A172 (cell line): ENCODE results near the gene SLC2A1. TPM values are rescaled to one million over a fixed set of nuclear protein-coding genes. Genes with fewer than 3 reads are reported as not detected.

ENCODE experiments used
- DNase-seq: peaks from one replicate; pipeline ENCODE4 v3.0.0-alpha.2; 2015; ENCODE audit warnings: low spot score
- total RNA-seq: library from RNA; depleted of rRNA; stranded (reverse); fragments of >200 nt; shearing (Covaris generic); gene quantifications from 2 replicates; pipeline ENCODE4 v1.2.3, GENCODE V29; 2014

SLC2A1 gene
- total RNA-seq, 1 experiment from 2014 or later, result 164 TPM

DNA sequence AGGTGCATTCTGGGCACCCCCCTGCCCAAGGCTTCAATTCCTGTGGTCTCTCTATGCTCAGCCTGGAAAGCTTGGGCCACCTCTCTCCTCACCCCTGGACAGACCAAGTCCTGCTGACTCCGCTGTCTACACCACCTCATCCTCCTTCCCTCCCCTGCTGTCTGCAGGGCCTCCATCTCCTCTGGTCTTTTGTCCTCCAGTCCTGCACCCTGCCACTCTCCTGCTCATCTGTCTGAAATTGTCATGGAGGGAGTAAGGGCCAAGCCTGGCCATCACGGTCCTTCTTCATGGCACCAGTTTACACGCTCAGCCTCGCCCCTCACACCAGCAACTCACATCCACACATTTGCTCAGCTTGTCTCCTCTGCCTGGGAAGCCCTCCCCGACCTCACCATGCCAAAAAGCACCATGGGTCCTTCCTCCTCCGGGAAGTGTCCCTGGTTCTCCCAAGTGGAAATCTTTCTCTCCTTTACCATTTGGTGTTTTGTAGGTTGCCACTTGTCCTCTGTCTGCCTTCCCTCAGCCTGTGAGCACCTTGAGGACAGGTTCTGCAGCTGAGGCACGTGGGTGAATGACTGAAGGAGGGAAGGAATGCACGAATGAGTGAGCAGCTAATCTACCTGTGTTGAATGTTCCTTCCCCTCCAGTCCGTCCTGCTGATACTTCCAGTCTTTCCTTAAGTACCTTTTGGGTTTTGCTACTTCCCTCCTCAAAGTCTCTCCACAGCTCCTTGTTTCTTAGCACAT, 2.1 kb upstream of the SLC2A1 start:
- DNase-seq, result no peak

DNA sequence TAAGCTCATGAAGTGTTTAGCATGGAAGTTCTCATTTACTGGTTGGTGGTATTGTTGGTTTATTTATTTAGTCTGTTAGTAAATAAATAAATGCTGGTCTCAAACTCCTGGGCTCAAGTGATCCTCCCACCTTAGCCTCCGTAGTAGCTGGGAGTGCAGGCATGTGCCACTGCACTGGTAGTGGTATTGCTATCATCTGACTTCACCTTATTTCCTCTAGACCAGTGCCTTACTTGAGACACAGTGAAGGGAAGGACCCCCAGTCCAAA, 1.4 kb upstream of the SLC2A1 start:
- no peak for DNase-seq

DNA sequence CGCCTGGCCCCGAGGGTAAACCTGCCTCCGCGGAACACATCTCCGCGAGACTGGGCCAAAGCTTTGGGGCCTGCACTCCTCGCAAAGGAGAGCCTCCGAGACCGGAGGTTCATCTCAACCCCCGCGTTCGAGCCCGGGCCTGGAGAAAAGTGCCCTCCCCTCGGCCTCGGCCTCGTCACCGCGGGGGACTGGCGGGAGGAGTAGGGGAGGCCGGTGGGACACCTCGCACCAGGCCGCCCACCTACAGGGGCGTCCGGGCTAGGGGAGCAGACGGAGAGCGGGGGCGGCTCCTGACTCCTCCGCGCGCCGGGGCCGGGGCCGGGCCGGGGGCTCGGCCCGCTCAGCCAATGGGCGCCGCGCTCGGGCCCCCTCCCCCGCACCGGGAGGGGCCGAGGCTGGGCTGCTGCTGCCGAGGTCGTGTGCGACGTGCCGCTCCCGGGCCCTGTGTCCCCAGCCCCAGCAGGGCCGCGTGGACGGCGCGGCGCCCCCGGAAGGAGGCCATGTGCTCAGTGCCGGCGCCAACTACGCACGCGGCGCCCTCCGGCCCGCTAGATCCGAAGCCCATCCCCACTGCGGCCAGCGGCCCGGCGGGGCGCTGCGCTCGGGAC, 684 bp downstream of the SLC2A1 start:
- DNase-seq, result no peak

DNA sequence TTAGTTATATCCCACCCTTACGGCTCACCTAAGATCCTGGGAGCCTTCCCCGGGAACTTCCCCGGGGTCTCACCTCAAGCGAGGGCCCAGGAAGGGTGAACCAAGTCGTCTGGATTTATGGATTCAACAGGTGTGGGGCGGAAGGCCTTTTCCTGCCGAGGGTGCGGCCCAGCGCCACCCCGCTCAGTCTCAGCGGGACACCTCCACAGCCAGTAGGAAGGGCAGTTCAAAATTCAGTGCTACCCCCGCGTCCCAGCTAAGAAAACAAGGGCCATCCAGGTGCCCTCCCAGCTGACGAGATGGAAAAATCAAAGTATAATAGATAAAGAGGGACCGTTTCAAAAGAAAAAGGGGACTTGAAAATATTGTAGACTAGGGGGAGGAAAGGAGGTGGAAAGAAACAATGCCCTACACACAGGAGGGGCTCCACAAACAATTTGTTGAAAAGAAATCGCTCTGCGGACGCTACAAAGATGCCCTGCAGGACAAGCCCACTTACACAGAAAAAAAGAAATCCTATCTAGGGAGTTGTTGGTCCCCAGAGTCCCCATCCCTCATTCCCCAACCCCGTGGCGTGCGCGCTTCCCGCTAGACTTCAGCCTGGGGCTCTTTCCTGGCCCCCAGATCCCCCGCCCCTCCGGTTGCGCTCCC, 1.3 kb downstream of the SLC2A1 start:
- no peak for DNase-seq

DNA sequence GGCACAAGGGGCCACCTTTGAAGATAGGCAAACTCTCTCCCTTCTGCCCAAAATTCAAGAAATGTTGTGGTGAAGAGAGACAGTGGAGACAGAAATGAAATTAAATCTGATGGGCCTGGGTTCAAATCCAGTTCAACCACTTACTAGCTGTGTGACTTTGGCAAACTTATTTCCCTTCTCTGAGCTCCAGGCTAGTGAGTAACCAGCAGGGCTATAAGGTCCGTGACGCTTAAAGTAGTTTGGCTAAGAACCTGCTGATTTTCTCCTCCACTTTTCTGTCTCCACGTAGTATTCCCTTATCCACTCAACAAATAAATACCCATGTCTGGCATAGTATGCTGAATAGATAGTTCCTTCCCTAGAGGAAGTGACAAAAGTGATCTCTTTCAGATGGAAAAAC, 1.9 kb downstream of the SLC2A1 start:
- no peak for DNase-seq

DNA sequence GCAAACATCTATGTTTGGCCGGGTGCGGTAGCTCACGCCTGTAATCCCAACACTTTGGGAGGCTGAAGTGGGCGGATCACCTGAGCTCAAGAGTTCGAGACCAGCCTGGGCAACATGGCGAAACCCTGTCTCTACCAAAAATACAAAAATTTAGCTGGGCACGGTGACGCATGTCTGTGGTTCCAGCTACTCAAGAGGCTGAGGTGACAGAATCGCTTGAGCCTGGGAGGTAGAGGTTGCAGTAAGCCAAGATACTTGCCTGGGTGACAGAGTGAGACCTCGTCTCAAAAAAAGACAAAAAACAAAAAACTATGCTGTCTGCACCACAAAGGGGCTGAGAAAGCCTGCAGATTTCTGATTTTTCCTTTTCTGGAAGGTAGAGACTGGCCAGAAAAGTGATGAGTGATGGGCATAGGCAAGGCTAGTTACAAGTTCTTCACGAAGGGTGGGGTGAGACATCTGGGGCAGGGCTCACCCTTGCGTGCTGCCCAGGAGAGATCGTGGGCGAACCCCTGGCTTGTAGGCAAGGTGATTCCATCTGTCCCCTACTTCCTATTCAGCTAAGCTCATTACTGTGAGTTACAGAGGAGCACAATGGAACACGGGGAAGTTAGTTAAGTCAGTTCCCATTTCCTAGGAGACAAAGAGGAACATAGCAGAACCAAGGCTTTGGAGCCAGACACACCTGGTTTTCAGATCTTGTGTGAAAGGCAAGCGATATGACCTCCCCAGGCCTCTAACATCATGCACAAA, 3.2 kb downstream of the SLC2A1 start:
- DNase-seq, result no peak

DNA sequence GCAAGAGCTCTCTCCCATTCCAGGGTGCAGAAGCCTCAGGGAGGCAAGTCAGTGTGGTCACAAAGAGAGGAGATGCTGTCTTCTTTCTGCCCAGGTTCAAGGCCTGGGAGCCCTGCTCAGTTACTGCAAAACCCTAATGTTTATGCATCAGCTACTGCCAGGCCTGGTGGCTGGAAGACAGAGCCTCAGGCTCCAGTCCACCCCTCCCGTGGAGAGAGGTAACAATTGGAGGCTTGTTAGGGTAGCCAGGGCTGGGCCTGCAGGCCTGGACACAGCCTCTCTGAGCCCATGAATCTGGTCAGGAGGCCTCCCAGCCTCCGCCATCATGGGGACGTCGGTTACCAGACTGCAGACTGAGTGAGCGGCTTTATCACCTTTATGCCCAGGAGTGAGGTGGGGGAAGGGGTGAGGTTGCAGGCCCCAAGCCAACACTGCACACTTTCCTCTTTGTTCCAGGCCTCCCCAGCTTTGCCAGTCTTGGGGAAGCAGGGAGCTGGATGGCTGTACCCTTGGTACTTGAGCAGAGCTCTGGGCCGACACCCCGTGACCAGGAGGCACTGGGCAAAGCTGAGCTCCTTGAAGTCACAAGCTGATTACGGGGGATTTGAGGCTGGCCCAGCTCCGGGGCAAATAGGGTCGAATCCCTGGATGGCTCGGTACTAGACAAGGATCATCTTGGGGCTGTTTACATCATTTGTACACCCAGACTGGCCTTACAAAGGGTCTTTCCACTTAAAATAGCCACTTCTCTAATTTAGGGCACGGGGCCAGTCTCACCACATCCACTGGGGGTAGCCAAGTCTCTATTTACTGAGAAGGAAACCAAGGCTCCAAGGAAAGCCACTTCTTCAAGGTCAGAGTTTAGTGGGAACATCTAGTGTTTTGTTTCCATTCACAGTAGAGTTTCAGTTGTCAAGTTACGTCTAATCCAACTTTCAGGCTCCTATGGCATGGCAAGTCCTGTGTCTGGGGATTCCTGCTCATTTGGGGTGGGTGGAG, 5.2 kb downstream of the SLC2A1 start:
- no peak for DNase-seq

DNA sequence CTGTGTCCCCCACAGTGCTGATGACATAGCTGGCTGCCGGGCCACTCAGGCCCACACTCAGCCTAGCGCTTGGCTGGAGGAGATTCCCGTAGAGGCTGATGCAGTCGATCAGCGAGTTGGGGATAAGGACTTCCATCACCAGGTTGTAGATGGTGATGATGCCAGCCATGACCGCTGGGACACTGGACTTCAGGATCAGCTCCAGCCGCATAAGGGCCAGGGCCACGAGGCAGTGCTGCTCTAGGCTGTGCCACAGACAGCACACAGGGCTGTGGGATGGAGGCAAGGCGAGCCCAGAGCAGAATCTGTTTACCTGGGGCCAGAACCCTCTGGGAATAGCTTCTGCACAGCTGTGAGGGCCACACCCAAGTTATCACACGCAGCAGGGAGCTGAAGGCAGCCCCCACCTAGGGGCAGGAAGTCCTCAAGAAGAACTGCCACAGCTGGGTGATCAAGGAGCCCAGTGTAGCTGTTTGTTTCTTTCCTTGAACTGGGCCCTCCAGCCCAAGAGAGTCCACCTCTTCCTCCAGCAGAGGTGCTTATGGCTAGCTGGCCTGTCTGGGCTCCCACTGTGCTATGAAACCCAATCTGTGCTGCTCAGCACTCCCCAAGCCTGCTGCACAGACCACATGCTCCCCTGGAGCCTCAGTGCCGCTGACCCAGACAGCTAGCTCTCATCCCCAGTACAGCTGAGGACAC, 6.2 kb downstream of the SLC2A1 start:
- DNase-seq, result no peak

DNA sequence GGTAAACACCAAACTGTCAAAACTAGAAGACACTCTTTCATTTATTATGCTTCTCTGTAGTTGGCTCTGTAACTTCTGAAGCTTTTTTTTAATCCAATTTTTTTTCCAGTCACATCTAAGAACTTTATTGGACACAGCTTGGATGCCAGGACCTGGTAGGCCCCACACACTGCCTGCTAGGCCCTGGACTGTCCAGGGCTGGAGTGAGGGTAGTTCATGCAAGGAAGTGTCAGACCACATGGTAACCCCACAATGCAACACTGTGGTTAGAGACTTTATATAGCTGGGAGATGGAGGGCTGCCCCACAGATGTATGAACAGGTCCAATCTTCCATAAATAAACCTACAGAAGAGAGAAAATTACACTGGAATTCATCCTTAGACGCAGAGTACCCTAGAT, 7.1 kb downstream of the SLC2A1 start:
- no peak for DNase-seq

DNA sequence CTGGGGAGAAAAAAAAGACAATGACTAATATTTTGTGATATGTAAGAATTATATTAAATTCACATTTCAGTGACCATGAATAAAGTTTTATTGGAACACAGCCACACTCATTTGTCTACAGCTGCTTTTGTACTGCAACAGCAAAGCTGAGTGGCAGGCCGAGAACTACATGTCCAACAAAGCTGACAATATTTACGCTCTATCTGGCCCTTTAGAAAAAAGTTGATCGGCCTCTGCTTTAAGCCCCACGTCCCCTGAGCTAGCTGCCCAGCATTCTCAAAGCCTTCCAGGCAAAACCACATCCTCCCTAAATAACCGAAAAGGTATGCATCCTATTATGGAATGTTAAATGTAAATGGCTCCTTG, 8.6 kb downstream of the SLC2A1 start:
- DNase-seq, result peak; percentile 72

DNA sequence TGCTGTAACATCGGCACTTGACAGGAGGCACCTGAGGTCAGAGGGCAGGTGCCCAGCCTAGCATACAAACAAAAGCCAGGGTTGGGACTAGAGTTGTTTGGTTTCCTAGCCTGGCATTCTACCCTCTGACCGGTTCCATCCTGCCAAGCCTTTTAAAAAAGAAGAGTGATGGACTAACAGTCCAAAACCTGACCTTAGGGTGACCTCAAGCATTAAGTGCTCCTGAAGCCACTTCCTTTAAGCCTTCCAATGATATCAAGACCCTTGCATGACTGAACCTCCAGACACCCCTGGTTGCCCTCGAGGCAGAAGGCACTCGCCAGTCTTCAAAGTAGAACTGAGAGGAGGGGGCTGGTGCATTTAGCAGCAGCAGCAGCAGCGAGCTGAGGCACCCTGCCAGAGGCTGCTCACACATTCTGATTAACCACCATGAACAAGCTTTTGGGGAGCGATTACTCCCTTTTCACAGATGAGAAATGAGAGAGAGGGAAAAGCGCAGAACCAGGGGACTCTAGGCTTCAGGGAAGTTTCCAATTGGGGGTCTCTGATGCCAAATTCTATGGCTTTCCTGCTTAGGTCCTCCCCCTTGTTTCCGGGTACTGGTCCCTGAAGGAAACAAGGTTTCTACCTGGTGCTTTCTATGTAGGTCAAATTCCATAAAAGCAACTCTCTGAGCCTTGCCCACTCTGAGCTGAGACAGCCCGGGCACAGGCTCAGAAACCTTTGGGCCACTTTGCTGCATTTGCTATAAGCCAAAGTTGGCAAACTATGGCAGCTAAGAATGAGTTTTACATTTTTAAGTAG, 9.2 kb downstream of the SLC2A1 start:
- peak; percentile 65 for DNase-seq

DNA sequence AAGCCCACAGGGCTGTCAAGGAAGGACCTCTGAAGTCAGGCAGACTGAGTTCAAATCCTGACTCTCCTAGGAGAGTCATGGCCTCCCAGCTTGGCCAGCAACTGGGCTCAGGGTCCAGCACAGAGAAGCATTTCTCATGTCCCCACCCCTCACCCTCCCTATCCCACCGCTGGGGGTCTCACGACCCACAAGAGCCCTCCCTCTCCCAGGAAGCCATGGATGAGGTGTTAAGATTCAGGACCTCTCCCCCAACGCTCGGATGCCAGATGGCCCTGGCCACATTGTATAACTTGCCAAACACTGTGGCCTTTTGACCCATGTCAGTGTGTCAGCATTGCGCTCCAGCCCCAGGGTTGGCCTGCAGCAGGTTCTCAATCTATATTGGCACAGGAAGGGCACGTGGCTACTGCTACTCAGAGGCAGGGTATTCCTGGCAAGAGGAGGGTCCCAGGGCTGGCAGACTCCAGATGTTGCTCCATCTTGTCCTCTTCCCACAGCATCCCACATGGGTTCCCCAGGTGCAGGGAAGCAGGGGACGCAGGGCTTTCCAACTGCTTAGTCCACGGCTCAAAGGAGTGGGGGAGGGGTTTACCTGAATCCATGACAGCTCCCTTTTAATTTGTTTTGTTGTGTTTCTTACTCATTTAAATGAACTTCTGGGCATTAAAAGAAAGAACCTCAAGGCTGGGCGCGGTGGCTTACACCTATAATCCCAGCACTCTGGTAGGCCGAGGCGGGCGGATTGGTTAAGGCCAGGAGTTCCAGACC, 10.5 kb downstream of the SLC2A1 start:
- no peak for DNase-seq

DNA sequence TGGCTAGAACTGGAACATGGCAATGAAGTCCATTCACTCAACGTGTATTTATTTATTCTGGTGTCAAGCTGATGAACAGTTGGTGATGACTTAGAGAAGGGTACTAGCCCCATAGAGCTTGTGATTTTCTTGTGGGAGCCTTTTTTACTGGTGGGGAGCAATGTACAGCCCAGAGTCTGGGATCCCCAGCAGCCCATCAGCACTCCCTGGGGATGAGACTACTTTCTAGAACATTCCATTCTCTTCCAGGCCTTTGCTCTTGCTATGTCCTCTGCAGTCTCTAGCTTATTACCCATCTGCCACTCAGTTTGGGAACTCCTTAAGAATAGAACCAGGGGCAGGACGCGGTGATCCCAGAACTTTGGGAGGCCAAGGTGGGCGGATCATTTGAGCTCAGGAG, 11.6 kb downstream of the SLC2A1 start:
- no peak for DNase-seq

DNA sequence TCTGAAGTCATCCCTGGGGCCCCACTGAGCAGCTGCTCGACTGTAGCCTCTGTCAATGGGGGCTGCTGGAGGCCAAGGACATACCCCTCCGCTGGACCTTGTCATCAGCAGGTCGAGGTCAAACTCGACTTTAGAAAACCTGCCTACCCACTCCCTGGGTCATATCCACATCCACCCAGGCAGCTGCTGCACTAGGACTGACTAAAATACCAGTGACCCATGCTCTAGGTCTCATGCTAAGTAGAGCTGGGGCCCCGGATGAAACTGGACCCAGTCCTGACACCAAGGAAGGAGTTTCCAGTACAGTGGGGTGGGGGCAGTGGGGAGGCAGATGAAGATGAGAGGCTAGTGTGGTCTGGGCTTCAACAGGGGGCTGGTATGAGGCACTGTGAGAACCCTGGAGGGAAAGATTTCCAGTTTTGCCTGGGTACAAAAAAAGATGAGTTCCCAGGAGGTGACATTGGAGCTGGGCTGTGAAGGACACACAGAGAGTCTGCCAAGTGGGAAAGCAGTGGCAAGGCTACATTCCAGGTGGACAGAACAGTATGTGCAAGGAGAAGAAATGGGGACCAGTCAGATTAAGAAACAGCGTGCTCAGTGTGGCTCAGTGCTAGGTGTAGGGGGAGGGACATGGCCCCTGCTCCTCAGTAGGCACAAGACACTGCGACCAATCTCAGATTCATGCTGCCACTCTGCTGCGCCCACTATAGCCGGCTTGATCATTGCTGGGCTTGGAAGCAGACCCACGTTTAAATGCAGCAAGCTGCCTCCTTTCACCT, 12.4 kb downstream of the SLC2A1 start:
- no peak for DNase-seq

DNA sequence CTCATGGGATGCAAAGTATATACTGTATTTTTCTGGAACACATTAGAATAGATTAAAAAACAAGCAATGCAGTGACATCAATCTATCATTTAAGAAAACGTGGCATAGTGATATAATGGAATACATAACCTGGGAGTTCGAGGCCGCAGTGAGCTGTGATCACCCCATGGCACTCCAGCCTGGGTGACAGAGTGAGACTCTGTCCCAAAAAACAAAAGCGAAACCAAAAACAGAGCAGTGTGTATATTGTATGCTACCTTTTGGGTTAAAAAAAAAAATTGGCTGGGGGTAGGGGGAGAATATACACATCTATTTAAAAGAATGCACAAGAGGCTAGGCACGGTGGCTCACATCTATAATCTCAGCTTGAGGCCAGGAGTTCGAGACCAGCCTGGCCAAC, 13.5 kb downstream of the SLC2A1 start:
- no peak for DNase-seq

DNA sequence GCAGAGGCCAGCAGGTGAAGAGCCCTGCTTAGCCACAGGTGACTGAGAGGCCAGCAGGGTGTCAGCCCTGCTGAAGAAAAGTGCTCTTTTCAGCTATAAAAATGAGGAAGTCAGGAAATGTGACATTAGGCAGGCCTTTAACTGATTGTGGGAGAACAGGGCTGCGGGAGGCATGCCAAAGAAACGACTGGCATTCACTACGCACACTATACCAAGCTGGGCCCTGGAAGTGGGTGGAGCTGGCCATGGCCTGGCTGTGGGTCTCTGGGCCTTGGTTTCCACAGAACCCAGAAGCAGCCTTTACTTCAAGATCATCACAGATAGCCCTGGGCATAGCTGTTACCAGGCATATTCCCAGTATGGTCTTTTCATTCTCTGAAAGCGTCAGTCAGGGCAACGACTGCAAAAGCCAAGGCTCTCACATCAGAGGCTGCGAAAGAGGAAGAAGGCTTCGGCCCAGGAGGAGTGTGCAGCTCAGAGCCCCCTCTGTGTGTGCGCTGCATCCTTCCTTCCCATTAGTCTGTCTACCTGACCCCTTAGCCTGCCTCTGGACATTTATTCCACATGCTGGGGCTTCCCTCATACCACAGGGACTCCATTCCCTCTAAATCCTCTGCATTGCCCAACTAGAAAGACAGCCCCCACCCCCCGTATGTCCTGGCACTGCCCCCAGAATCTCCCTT, 14.3 kb downstream of the SLC2A1 start:
- peak; percentile 64 for DNase-seq

DNA sequence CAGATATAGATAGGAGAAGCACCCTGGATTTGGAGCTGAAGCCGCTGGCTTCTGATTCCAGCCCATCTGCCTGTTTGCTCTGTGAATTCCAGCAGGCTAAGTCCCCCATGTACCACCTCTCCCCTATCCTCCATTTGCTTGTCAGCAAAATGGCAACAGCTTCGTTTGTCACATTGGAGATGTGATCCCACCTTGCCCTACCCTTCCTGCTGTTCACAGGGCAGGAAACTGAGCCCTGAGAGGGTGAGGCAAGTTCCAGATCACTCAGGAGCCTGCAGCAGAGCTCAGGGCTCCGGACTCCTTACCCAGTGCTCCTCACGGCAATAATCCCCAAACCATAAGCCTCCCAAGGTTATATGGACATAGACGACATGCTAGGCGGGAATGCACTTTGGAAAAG, 14.9 kb downstream of the SLC2A1 start:
- DNase-seq, result no peak

DNA sequence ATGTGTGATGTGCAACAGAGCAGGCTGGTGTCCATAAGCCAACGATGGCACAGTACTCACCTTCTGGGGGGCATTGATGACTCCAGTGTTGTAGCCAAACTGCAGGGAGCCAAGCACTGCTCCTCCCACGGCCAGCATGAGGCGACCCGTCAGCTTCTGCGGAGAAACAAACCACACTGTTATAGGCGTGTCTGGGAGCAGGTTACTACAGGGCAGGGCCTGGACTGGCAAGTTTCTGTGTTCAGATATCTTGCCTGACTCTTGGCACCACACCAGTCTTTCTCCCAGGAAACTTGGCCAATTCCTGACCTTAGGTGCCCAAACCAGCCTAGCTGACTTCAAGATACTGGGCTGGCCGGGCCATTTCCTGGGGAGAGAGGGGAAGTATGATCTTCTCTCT, 15.5 kb downstream of the SLC2A1 start:
- DNase-seq, result peak; percentile 99
